Gastrocnemius medialis (tissue), 4 donors: ENCODE data around the gene TMEM61. TPM values are rescaled to one million over a fixed set of nuclear protein-coding genes. Genes with fewer than 3 reads are reported as not detected.
A peak's percentile ranks its signal among the peaks of the same experiment; 100 is the strongest.

ENCODE experiments used
- ATAC-seq, 2 donors: fragments of 150-250 bp; one replicate each; pipeline ENCODE4 v1.9.1; 2016
- DNase-seq, 2 donors: peaks; one replicate each; pipeline ENCODE4 v3.0.0-alpha.2; 2019
- H3K27ac ChIP-seq, 4 donors: fragments of 200-600 bp; sonication (generic); 1 replicate in 1 of 4; 2 replicates in 3 of 4; pipeline ENCODE4 v1.5.1; 2016 to 2018; ENCODE audit warnings: mild to moderate bottlenecking in 2 of 4, moderate library complexity in 1 of 4
- H3K27me3 ChIP-seq, 3 donors: fragments of 200-600 bp; sonication (generic) in 2 of 3; 1 replicate in 1 of 3; 2 replicates in 2 of 3; pipeline versions ENCODE4 v1.5.1 to v1.6.0; 2016 to 2019; ENCODE audit warnings: mild to moderate bottlenecking in 1 of 3, moderate library complexity in 1 of 3
- H3K36me3 ChIP-seq, 2 donors: fragments of 200-600 bp; sonication (generic) in 1 of 2; one replicate each; pipeline ENCODE4 v1.5.1; 2017 to 2018
- H3K4me1 ChIP-seq, 2 donors: fragments of 200-600 bp; sonication (generic) in 1 of 2; one replicate each; pipeline ENCODE4 v1.5.1; 2016 to 2017; ENCODE audit warnings: mild to moderate bottlenecking in 2 of 2
- H3K4me3 ChIP-seq, 4 donors: fragments of 200-600 bp; sonication (generic) in 3 of 4; 1 replicate in 1 of 4; 2 replicates in 3 of 4; pipeline ENCODE4 v1.5.1; 2016 to 2019; ENCODE audit warnings: mild to moderate bottlenecking in 2 of 4
- H3K9me3 ChIP-seq, 3 donors: fragments of 200-600 bp; sonication (generic) in 2 of 3; 1 replicate in 1 of 3; 2 replicates in 2 of 3; pipeline ENCODE4 v1.5.1; 2016 to 2019
- POLR2A ChIP-seq, 2 donors: fragments of 450-650 bp; IDR thresholded peaks; one replicate each; pipeline ENCODE4 v1.6.1; 2017; ENCODE audit warnings: antibody characterized with exemption in 2 of 2, mild to moderate bottlenecking in 2 of 2, moderate library complexity in 2 of 2
- in situ Hi-C, 4 donors: fragments of 200-750 bp; cut with MboI; loops; one replicate each; pipeline versions ENCODE4 v1.15.0 to v1.8.0; 2017; ENCODE audit warnings: low sequenced_read_pairs in 4 of 4
- intact Hi-C: fragments of 100-400 bp; cut with DNase I; formaldehyde crosslinking; loops from one replicate; pipeline ENCODE4 v1.15.1; 2023; ENCODE audit warnings: low total_unique reads
- total RNA-seq, 4 donors: library from RNA; depleted of rRNA; stranded (reverse); fragments of >200 nt; gene quantifications; one replicate each; pipeline versions ENCODE4 v1.1.0 to v1.2.3, GENCODE V29; 2016
- TF ChIP-seq, protein P1 (sequence below), 5 experiments: fragments of 450-650 bp in 3 of 5; fragments of 200-600 bp in 2 of 5; sonication (generic) in 2 of 5; IDR thresholded peaks in 4 of 5; conservative IDR thresholded peaks in 1 of 5; 1 replicate in 4 of 5; 2 replicates in 1 of 5; pipeline ENCODE4 v1.5.1; 2016 to 2019; ENCODE audit warnings: antibody characterized with exemption in 5 of 5, mild to moderate bottlenecking in 3 of 5, moderate library complexity in 3 of 5

Gene TMEM61
- total RNA-seq, 4 donors from 2014 or later: 0.58 TPM; not detected in 3

DNA sequence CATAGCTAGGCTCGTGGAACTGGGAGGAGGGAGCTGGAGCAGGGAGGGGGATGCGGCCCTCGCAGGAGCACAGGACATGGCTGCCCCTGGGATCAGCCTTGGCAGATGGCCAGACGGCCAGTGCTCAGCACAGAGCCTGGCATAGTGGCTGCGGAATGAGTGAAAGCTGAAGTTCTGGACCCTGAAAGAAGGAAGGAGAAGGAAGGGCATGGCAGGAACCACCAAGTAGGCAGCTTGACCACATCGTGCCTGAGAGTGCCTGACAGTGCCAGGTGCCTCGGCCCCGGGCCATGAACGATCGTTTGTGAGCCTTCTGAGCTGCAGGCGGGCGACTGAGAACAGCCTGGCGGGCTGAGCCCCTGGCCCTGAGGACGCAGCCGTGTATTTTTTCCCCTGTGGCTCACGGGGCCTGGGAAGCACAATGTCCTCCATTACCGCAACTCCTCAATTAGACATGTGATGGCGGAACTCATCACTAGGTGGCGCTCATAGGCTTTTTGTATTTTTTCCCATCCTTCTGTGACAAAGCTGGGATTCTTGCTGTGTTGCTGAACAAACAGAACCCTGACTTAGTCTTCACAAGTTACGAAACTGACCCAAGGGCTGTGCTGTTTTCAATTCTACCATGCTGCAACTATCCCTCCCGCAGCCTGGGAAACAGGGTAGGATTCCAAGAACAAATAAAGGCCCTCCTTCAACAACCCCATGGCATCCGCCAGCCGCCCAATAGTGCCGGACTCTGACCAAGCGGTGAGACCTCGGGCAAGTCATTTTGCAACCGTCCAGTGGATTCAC is 29.9 kb upstream of the TMEM61 start:
- in situ Hi-C loops (loop anchor here in 2 of 4 donors (5.0 kb wide), 2 partner anchors 42 to 47 kb away; partner anchors contain the start of gene BSND (in 1 of the 2)), intact Hi-C loops (loop anchor here (1.0 kb wide), 2 partner anchors 46 to 72 kb away; no protein-coding TSS in a partner anchor)
- ATAC-seq (peak; percentile 94 to 95), DNase-seq (peak; percentile 35 to 66)
- no peak for TF ChIP-seq POLR2A (IDR thresholded peaks at IDR 0.05)
- TF ChIP-seq, protein P1, sequence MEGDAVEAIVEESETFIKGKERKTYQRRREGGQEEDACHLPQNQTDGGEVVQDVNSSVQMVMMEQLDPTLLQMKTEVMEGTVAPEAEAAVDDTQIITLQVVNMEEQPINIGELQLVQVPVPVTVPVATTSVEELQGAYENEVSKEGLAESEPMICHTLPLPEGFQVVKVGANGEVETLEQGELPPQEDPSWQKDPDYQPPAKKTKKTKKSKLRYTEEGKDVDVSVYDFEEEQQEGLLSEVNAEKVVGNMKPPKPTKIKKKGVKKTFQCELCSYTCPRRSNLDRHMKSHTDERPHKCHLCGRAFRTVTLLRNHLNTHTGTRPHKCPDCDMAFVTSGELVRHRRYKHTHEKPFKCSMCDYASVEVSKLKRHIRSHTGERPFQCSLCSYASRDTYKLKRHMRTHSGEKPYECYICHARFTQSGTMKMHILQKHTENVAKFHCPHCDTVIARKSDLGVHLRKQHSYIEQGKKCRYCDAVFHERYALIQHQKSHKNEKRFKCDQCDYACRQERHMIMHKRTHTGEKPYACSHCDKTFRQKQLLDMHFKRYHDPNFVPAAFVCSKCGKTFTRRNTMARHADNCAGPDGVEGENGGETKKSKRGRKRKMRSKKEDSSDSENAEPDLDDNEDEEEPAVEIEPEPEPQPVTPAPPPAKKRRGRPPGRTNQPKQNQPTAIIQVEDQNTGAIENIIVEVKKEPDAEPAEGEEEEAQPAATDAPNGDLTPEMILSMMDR (IDR thresholded peaks at IDR 0.05 in 4 of 5, conservative IDR thresholded peaks at IDR 0.05 in 1 of 5): peak; percentile 51 to 88 (median 79)
- Histone ChIP-seq H3K9me3 (no peaks in the 10 kb centered on the region), H3K27me3 (no peaks in the 10 kb centered on the region), H3K27ac (peak overlapping the region; percentile 23 to 75 (median 61)), H3K4me3 (peak overlapping the region in 3 of 4 donors; percentile 35 to 48 (median 39)), H3K4me1 (peaks cover 5 to 7% of the 10 kb centered on the region in 2 donors), H3K36me3 (no peaks in the 10 kb centered on the region)

DNA sequence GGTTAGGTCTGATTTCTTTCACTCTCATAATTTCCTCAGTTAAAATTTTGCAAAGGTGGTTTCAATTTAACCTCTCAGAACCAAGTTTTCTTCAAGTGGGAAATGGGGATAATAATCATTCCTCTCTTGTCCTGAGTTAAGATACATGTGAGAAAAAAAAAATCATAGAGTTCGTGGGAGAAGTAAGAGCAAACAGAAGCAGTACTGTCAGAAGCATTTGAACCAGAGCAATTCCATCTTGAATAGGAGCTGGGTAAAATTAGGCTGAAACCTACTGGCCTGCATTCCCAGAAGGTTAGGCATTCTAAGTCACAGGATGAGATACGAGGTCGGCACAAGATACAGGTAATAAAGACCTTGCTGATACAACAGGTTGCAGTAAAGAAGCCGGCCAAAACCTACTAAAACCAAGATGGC is 28.6 kb upstream of the TMEM61 start:
- intact Hi-C loops (no loop called here), in situ Hi-C loops (loop anchor here in 2 of 4 donors (5.0 kb wide), 2 partner anchors 40 to 45 kb away; partner anchors contain the start of gene BSND (in 1 of the 2))
- no peak overlapping the region for H3K4me3 ChIP-seq
- H3K27ac ChIP-seq: no peak overlapping the region
- H3K27me3 ChIP-seq: no peaks in the 10 kb centered on the region
- DNase-seq: no peak
- peaks cover 5 to 7% of the 10 kb centered on the region in 2 donors for H3K4me1 ChIP-seq
- no peaks in the 10 kb centered on the region for H3K9me3 ChIP-seq
- TF ChIP-seq, protein P1 (IDR thresholded peaks at IDR 0.05 in 4 of 5, conservative IDR thresholded peaks at IDR 0.05 in 1 of 5): no peak
- TF ChIP-seq POLR2A (IDR thresholded peaks at IDR 0.05): no peak
- ATAC-seq: no peak
- H3K36me3 ChIP-seq: no peaks in the 10 kb centered on the region

DNA sequence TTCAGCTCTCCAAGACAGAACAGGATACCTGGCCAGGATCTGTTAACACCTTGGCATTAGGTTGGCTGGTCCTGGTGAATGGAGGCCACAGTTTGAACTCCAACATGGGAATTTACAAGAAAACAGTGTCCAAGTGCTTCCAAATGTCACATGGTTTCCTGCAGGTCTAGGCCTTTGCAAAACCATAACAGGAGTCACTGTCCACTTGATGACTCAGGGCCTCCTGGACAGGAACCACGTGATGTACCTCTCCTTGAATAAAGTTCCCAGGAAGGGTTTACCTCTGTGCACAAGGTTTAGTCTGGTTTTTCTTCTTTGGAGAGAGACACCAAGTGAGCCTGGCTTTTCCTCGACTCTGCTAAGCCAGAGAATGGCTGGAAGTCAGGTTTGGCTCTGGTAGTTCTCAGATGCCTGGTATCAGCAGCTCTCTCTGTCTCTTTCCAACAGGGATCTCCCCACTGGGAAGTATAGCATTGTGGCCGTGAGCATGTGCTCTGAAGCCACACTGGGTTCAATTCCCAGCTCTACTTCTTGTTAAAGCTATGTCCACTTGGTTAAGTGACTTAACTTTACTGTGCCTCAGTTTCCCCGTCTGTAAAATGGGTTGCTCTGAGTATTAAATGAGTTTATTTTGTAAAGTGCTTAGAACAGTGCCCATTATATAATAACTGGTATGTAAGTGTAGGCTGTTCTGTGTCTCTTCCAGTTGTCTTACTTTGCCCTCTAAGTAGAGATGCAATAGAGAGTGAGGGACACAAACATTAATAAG is 27.3 kb upstream of the TMEM61 start:
- no peak for TF ChIP-seq POLR2A (IDR thresholded peaks at IDR 0.05)
- TF ChIP-seq, protein P1 (IDR thresholded peaks at IDR 0.05 in 4 of 5, conservative IDR thresholded peaks at IDR 0.05 in 1 of 5): no peak
- no peaks in the 10 kb centered on the region for H3K27me3 ChIP-seq
- no peak overlapping the region for H3K4me3 ChIP-seq
- intact Hi-C loops: no loop called here
- no peaks in the 10 kb centered on the region for H3K36me3 ChIP-seq
- in situ Hi-C loops: loop anchor here in 2 of 4 donors (5.0 kb wide), 2 partner anchors 39 to 44 kb away; partner anchors contain the start of gene BSND (in 1 of the 2)
- ATAC-seq: no peak
- H3K4me1 ChIP-seq: peaks cover 5 to 7% of the 10 kb centered on the region in 2 donors
- no peaks in the 10 kb centered on the region for H3K9me3 ChIP-seq
- no peak overlapping the region for H3K27ac ChIP-seq
- no peak for DNase-seq

DNA sequence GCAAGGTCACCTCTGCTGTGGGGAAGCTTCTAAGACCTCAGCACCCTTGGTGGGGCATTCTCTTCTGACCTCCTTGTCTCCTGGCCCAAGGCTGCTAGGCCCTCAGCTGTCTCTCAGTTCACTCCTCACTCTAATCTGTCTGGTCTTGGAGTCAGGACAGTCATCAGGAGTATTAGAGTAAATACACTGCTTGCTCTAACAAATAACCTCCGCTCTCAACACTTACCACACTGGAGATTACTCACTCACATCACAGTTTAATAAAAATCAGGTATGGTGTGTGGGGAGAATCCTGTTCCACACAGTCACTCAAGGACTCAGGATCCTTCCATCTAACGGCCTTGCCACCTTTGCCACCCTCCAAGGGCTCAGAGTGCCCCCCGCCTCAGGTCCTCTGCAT is 26.6 kb upstream of the TMEM61 start:
- ATAC-seq: no peak
- Histone ChIP-seq H3K36me3 (no peaks in the 10 kb centered on the region), H3K9me3 (no peaks in the 10 kb centered on the region), H3K27ac (no peak overlapping the region), H3K4me1 (peaks cover 5 to 7% of the 10 kb centered on the region in 2 donors), H3K4me3 (no peak overlapping the region), H3K27me3 (no peaks in the 10 kb centered on the region)
- TF ChIP-seq POLR2A (IDR thresholded peaks at IDR 0.05): no peak
- TF ChIP-seq, protein P1 (IDR thresholded peaks at IDR 0.05 in 4 of 5, conservative IDR thresholded peaks at IDR 0.05 in 1 of 5): no peak
- intact Hi-C loops: no loop called here
- no peak for DNase-seq
- in situ Hi-C loops: loop anchor here in 2 of 4 donors (5.0 kb wide), 2 partner anchors 38 to 43 kb away; partner anchors contain the start of gene BSND (in 1 of the 2)
